ENCODE results near the gene ENOX1.

Gene ENOX1

DNA sequence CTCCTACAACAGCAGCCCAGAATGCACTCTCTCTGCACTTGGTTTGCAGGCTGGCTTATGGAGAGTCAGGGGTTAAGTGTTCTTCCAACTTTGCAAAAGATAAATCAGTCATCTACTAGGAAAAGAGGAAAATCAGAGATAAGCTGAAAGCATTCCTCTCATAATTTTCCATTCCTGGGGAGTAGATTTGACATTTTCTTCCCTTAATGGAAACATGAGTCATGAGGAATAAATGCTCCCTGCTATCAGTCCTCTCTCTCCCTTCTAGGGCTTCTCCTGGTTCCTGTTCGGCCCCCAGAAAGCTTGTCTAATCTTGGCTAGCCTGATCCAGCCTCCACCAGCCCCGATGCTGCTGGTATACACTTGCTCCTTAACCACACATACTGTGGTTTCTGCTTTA, 28.4 kb upstream of the ENOX1 start:
- no peak overlapping the region for H3K4me3 ChIP-seq (replicated peaks; ENCODE audit: low read depth, low read length)
- TF ChIP-seq, protein P1, sequence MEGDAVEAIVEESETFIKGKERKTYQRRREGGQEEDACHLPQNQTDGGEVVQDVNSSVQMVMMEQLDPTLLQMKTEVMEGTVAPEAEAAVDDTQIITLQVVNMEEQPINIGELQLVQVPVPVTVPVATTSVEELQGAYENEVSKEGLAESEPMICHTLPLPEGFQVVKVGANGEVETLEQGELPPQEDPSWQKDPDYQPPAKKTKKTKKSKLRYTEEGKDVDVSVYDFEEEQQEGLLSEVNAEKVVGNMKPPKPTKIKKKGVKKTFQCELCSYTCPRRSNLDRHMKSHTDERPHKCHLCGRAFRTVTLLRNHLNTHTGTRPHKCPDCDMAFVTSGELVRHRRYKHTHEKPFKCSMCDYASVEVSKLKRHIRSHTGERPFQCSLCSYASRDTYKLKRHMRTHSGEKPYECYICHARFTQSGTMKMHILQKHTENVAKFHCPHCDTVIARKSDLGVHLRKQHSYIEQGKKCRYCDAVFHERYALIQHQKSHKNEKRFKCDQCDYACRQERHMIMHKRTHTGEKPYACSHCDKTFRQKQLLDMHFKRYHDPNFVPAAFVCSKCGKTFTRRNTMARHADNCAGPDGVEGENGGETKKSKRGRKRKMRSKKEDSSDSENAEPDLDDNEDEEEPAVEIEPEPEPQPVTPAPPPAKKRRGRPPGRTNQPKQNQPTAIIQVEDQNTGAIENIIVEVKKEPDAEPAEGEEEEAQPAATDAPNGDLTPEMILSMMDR (IDR thresholded peaks at IDR 0.05; ENCODE audit: low read length, missing control alignments): no peak
- DNase-seq (ENCODE audit: low read depth): peak; percentile 88

DNA sequence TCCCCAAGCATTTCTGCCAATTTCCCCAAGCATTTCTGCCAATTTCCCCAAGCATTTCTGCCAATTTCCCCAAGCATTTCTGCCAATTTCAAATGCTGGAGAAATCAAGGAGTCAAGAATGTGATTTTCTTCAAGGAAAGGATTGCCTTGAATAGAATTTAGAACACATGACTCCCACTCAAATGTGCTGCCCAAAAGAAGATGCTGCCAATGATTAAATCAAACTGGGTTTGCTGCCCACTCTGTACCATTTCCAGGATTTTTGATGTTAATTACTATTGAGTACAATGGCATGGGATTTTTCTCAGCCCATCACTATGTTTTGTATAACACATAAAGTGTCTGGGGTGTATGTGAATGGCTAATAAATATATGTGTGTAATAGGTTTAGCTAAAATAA, 21.9 kb upstream of the ENOX1 start:
- no peak for DNase-seq (ENCODE audit: low read depth)
- TF ChIP-seq, protein P1 (IDR thresholded peaks at IDR 0.05; ENCODE audit: low read length, missing control alignments): no peak
- H3K4me3 ChIP-seq (replicated peaks; ENCODE audit: low read depth, low read length): no peak overlapping the region

DNA sequence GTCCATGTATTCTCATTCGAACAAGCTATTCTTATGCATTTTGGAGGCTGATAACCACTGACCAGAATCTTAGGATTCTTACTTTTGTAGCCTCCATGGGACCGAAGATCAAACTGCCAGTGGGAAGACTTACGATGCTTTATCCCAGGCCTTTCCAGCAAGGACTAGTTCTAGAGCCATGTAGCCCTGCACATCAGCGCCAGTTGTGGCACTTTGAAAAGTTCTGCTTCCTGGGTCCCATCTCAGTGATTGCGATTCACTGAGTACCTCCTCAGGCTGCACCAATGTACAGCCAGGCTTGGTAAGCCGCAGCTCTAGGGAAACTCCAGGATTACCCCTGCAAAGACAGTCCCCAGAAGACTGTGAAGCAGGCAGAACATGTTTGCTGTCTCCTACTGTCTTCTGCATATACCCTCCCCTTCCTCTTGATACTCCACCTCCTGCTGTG, 18.9 kb upstream of the ENOX1 start:
- TF ChIP-seq, protein P1 (IDR thresholded peaks at IDR 0.05; ENCODE audit: low read length, missing control alignments): no peak
- no peak overlapping the region for H3K4me3 ChIP-seq (replicated peaks; ENCODE audit: low read depth, low read length)
- no peak for DNase-seq (ENCODE audit: low read depth)

DNA sequence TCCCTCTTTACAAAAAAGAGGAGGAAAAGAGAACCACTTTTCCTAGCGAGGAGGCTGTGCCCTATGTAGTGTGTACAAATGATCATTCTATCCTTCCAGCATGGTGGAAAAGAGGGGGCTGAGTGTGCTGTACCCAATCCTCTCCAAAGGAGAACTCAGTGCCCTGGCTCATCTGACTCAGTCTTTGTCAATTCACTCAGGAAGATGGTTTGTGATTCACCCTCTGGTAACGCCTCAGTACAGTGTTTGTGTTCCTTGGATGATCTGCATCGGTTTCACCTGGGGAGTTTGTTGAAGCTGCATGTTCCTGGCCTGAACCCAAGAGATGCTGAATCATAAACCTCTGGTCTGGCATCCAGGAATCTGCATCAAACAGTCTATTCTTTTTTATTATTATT, 18.3 kb upstream of the ENOX1 start:
- TF ChIP-seq, protein P1 (IDR thresholded peaks at IDR 0.05; ENCODE audit: low read length, missing control alignments): no peak
- DNase-seq (ENCODE audit: low read depth): peak; percentile 73
- peak overlapping the region; percentile 1 for H3K4me3 ChIP-seq (replicated peaks; ENCODE audit: low read depth, low read length)

DNA sequence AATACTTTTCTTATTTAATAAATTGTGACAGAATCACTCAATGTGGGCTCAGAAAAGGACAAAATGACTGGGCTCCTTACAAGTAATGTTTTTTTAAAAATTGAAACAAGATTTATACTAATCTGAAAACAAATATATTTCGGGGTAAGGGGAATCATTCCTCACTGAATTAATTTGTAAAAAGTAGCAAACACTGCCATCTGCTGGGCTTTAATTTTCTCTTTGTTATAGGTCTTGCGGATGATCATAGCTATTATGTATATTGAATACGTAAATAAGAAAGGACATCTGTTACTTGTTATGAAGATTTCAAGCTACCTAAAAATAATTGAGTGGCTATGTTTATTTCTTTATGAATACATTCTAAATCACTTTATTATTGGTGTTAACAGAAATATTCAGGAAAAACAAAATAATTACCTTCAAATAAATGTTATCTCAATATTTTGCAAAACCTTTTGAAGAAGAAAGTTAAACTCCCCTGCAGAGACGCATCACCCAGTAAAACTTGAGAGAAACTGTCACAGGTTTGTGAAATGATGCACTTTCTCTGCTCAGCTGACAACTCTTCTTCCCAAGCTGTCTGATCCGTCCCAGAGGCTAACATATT, 17.8 kb upstream of the ENOX1 start:
- DNase-seq (ENCODE audit: low read depth): peak; percentile 86
- TF ChIP-seq, protein P1 (IDR thresholded peaks at IDR 0.05; ENCODE audit: low read length, missing control alignments): peak; percentile 37
- peak overlapping the region; percentile 1 for H3K4me3 ChIP-seq (replicated peaks; ENCODE audit: low read depth, low read length)

DNA sequence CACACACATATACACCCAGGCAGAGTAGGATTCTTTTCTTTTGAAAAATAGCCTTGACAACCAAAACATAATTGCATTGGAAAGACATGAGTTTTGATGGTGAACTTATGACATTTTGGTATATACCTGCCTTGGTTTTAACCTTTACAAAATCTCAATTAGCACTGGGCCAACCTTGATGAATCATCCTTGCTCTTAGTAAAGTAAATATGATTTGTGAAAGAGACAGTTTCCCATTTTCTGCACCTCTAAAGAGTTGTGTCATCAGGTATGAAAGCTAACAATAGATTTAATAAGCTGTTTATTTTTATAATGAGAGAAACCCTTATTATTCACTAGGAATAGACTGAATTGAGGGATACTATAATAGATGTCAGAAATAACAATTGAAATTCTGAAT, 15.7 kb upstream of the ENOX1 start:
- DNase-seq (ENCODE audit: low read depth): no peak
- TF ChIP-seq, protein P1 (IDR thresholded peaks at IDR 0.05; ENCODE audit: low read length, missing control alignments): no peak
- H3K4me3 ChIP-seq (replicated peaks; ENCODE audit: low read depth, low read length): no peak overlapping the region

DNA sequence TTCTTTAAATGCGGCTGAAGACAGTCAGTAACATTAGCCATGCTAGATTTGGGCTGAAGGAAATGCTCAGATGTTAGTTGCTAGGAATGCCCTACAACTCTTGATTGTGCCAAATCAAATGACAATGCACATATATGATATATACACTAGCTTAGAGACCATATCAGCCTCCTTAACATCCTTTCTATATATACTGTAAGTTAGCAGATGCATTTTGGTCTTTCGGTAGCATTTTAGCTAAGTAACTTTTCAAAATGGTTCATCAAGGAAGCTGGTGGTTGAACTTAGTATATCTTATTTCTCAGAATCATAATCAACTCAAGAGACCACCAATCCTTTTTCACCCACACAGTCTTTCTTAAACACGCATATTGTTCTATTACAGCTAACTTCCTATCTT, 14.1 kb upstream of the ENOX1 start:
- no peak for DNase-seq (ENCODE audit: low read depth)
- TF ChIP-seq, protein P1 (IDR thresholded peaks at IDR 0.05; ENCODE audit: low read length, missing control alignments): no peak
- H3K4me3 ChIP-seq (replicated peaks; ENCODE audit: low read depth, low read length): no peak overlapping the region
